Measurements from ENCODE around the gene CENPL.
"Not testable (repeated sequence)": the region's sequence is repeated elsewhere in the genome, so short reads cannot be mapped to it uniquely, and the experiment has no call there.

GRCh38 chr1:173813654-173814053 lies 11.0 kb downstream of the CENPL start:
- TF ChIP-seq POLR2A (IDR thresholded peaks at IDR 0.05; ENCODE audit: low read depth, low read length); POLR2AphosphoS5 (IDR thresholded peaks at IDR 0.05; ENCODE audit: low read depth, low read length); TAF1 (IDR thresholded peaks at IDR 0.05; ENCODE audit: borderline replicate concordance, low read depth, low read length): not testable (repeated sequence)

All from GM12892 (cell line).